Activated CD4-positive, CD25-positive, alpha-beta regulatory T cell treated with anti-CD3 and anti-CD28 coated beads, Interleukin-2, amount 50 U/mL, for 24 hours (primary cell): ENCODE results near the gene FABP7.
A peak's percentile ranks its signal among the peaks of the same experiment; 100 is the strongest.
"Not testable (repeated sequence)": the region's sequence is repeated elsewhere in the genome, so short reads cannot be mapped to it uniquely, and the experiment has no call there.

Experiments
- ATAC-seq, 2 donors: fragments of 150-1000 bp; cut with Tn5 transposase; one replicate each; pipeline ENCODE4 v1.10.0; 2021; ENCODE audit warnings: mild to moderate bottlenecking in 1 of 2, moderate library complexity in 1 of 2

FABP7 gene

DNA sequence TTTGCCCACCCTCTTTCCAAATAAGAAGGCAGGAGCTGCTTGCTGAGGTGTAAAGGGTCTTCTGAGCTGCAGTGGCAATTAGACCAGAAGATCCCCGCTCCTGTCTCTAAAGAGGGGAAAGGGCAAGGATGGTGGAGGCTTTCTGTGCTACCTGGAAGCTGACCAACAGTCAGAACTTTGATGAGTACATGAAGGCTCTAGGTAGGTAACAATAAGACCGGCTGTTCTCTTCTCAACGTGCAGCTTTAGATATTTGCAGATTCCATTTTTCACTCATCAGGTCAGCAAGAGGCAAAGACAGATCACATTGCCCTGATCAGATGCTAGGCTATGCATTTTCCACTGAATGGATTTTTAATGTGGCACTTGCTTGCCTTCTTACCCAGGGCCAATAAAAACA, at the start of gene FABP7:
FABP7 (plus strand) TSS at position 50 of the 400 bp plus-strand sequence; CDS start at position 129, 79 bp downstream.
- ATAC-seq: no peak

DNA sequence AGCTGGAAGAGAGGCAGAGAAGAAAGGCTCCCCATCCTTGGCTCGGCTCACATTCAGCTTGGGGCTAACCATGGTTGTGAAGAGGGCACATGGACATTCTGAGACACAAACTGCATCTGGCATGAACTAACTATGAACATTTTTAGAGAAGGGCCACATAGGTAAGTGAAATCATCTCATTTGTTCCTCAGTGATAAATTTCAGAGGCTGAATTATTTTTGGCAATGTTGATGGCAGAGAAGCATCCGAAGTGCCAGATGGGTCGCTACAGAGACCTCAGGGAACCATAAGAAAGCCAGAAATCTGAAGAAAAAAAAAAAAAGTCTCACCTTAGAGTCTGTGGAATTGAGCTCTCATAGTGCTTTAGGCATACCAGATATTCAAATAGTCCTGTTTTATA, 49.2 kb upstream of the FABP7 start:
- ATAC-seq: no peak

DNA sequence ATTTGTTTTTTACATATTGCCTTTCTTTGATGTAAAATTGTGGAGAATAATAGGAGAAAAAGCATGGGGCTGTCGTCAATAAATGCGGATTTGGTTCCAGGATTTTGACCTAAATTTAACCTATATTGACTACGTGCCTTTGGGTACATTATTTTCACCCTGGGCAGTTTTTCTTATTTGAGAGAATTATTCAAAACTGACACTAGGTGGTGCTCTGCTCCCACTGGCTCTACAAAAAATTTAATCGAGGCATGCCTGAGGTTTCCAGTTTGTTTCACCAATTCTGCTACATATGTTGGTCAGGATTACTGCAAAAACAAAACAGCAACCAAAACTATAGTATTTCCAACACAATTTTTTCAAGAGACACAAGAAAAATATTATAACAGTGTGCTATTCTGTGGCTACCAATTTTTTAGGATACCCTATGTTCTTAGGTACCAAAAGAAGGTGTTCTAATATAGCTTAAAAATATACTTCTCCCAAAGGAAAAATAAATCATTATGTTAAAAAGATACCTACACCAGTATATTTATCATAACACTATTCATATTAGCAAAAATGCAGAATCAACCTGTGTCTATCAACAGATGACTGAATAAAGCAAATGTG, 48.6 kb upstream of the FABP7 start:
- ATAC-seq: no peak

DNA sequence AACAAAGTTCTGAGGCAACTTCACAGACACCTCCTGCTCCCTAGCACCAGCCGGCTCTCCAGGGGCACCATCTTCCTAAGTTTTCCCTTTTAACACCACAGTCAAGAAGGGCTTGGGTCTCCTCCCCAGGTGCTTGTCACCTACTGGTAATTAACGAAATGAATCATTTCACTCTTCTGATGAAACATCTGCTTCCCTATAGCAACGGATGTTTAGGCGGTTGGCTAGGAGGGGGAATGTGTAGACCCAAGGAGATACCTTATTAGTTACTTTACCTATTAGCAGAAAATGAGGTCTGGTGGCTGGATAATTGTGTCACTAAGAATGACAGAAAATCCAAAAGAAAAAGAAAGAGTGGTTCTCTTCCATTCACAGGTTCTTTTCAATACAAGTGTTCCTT, 46.3 kb upstream of the FABP7 start:
- no peak for ATAC-seq

DNA sequence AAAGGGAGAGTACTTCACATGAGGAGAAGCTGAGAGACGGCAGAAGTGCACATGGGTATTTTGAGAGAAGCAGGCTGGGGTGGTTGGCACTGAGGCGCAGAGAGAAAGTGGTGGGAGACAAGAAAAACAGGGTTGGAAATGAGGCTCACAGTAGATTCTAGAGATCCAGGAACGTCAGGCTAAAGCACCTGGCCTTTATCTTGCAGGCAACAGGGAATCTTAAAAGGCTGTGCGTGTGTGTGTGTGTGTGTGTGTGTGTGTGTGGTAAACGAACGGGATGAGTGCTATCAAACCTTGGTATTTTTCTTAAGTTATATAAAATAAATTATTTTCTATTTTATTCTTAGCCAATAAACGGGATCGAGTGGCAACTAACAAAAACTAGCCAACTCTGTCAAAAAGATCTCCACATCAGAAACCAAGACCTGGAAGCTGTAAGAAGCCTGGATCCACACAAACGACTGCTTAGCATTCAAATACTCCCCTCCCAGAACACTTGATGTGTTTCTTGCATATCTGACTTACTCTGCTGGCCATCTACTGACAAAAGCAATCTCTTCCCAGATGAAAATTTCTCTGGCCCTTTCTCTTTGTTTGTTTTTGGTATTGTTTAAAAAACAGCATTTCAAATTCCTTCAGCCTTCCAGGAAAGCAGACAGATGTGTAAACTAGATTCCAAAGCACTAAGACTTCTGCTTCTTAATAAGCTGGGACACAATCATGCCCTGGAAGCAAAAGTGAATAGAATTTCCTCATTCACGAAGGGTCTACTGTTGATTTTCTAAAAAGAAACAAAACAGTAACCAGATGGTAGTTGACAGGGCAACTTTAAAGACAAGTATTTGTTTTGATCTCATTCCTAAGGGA, 44.8 kb upstream of the FABP7 start:
- no peak for ATAC-seq

DNA sequence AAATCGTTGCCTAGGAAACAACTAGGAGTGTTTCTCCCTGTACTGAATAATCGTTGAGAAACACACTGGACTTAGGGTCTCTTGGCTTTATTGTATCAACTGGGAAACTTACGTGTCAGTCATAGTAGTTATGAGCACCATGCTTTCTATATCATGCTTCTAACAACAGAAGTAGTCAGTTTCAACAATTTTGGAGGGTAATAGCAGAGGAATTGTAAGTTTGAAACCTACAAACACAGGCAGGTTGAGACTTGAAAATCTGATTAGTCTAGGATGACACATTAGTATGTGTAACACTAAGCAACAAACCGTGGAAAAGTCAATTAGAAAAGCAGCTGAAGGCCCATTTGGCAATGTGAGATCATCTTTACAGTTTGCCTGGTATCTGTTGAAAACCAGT, 43.9 kb upstream of the FABP7 start:
- ATAC-seq: no peak

DNA sequence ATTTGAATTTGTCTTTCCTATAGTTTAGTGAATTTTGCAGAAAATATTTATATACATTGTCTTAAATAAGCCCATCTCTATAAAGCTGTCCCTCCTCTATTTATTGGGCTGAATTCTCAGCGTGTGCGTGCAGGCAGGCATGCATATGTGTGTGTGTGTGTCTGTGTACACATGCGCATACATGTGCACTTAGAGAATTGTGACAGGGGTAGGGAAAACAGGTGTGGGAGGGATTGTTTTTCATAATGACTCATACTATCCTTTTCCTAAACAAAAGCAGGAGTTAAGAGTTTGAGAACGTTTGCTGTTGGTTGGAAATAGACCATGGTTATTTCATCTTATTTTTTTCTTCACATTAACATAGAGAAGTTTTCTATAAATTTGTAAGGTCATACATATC, 43.4 kb upstream of the FABP7 start:
- ATAC-seq: no peak

DNA sequence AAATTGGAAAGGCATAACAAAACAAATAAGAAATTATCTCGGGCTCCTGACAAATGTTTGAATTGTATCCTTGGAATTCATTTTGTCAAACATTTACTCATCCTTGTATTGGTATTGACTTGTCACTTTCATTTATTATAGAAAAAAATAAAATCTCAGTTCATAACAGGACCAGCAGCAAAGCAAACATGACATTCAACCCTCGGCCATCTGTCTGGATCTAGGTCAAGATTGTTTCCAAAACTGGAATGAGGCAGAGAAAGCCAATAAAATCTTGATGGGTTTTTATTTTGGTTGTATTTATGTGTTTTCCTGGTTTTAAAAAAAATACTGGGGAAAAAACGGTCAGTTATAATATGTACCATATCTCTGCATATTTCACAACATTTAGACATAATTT, 42.9 kb upstream of the FABP7 start:
- no peak for ATAC-seq

DNA sequence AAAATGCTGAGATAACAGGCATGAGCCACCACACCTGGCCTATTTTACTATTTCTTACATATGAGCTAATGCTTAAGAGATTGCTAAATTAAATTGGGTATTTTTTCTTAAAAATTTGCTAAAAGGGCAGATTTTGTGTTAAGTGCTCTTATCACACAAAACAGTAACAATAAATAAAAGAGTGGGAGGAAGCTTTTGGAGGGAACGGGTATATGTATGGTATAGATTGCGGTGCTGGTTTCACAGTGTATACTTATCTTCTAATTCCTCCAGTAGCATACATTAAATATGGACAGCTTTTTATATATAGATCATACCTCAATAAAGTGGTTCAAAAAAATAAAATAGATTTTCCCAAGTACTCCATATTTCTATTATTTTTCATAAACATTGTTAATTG, 39.4 kb upstream of the FABP7 start:
- ATAC-seq: no peak

DNA sequence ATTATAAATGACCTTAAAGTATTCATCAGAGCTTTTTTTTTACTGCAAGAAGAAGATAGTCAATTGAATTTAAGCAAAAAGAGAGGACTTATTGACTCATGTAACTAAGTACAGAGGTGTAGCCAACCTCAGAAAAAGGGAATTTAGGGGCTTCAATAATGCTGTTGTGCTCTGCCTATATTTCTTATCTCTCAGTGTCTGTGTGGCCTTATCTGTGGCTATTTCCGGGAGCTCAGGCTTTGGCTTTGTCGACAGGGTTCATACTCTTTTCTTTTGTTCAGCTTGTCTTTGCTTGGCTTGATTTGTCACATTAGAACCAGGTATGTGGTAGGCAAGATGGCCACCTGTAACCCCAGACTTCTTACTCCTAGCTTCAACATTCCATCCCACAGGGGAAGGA, 38.6 kb upstream of the FABP7 start:
- no peak for ATAC-seq

DNA sequence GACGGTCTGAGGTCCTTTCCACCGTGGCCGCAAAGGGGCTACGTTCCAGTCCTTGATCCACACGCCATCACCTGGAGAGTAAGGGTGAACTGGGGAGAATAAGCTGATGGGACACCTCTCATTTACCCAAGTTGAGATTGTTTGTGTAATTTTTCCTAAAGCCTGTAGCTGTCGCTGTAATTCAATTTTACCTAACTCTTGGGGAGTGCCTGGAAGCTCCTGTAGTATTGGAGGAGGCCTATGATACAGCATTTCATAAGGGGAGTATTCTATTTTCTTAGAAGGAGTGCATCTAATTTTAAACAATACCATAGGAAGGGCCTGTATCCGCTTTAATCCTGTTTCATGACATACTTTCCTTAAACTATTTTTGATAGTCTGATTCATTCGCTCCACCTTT, 35.3 kb upstream of the FABP7 start:
- ATAC-seq: not testable (repeated sequence)

DNA sequence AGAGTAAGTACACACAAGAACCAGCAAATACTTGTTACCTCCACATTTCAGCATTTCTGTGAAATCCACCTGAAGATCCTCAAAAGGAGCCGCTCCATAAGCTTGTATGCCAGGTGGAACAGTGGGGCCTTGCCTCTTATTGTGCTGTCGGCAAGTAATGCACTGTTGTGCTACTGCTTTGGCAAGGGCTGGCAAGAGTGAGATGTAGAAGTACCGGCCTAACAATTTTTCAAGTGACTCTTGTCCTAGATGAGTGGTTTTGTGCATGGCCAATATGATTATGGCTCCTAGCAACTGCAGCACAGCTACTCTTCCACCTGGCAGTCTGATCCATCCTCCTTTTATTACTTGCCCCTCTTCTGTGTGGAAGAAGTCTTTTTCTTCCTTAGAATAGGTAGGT, 34.7 kb upstream of the FABP7 start:
- not testable (repeated sequence) for ATAC-seq

DNA sequence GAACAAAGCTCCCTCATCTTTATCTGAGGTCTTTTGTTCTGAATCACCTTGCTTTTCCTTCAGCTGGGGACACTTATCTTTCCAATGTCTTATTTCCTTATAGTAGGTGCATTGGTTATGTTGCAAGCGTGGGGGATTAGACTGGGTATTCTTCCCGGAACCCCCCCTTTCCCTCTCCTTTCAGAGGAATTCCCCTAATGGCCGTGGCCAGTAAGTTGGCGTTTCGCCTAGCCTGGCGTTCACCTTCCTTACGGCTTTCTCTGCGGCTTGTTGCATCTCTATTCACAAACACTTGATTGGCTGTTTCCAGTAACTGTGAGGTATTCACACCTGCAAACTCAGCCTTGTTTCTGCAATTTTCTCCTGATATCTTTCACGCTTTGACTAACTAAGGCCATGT, 32.8 kb upstream of the FABP7 start:
- no peak for ATAC-seq

DNA sequence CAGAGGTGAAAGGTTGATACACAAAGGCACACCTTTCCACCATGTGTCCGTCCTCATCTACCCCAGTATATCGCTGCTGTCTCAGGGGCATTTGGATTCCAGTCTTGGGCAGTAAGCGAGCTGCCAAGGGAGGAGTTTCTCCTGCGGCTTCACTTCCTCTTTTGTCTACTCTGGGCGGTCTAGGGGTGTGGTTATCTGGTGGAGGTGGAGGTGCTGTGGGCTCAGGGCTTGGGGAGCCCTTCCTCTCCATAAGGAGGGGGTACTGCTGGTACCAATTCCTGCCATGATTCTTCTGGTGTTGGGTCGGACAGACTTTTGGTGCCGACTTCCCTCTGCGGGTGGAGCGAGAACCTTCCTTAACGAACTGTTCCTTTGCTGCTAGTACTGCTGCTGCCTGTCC, 31.9 kb upstream of the FABP7 start:
- ATAC-seq: no peak

DNA sequence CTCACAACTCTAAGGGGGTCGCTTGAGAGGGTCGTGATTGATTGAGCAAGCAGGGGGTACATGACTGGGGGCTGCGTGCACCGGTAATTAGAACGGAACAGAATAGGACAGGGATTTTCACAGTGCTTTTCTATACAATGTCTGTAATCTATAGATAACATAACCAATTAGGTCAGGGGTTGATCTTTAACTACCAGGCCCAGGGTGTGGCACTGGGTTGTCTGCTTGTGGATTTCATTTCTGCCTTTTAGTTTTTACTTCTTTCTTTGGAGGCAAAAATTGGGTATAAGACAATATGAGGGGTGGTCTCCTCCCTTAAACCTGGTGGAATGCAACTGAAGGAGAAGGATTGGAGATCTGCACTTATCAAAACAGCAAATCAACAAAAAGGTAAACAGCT, 30.6 kb upstream of the FABP7 start:
- ATAC-seq: not testable (repeated sequence)

DNA sequence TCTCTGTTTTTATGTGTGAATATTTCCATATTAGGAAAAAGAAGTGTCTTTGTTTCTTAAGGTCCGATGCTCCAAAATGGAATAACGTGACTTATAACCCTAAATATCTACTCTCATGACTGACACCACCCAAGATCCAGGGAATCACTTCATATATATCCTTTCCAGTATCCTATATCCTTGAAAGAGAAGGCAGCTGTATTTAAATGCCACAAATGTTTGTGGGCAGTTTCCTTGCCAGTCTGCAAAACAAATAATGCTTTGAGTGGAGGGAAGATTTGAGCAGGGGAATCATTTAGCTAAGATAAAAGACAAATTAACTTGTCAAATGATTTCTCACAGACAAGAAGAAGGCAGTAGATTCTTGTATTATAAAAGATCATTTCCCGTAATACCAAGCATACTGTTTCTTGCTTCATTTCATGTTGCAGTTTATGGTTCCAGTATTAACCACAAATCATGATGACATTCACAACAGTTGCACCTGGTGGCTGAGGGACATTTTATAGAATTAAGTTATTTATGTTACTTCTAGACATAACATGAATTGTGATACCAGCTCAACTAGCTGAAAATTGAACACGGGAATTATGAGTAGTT, 30.0 kb upstream of the FABP7 start:
- ATAC-seq: no peak

DNA sequence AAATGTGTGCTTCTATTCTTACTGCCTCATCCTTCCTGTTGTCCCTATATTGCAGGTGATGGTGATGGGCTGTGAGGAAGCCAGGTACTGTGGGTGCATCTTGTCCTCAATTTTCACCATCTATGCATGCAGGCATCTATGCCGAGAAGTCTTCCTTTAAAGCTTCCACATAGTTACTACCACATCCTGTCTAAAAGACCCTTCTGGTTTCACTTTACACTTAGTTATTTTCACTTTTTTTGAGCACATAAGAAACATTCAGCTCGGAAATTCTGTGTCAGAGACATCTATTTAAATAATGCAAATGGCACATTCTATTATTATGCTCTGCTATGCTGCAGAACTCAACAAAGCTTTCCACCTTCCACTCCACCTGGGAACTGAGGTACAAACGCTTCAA, 28.2 kb upstream of the FABP7 start:
- peak; percentile 43 to 58 for ATAC-seq

DNA sequence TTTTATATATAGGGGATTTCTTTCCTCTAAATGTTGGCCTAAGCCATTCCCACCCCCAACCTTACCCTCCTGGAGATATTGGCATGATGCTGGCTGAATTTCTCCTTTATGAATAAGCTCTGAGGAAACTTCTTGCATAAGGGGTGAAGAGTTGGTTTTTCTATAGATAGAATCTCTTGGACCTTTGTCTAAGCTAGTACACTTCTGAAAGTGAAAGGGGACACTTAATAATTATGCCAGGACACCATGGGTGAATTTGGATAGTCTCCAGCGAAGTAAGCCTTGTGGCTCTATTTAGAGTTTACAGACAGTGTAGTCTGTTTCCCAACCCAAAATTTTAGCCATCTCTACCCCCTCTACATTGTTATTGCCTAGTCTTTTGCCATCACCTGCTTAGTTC, 27.1 kb upstream of the FABP7 start:
- no peak for ATAC-seq

DNA sequence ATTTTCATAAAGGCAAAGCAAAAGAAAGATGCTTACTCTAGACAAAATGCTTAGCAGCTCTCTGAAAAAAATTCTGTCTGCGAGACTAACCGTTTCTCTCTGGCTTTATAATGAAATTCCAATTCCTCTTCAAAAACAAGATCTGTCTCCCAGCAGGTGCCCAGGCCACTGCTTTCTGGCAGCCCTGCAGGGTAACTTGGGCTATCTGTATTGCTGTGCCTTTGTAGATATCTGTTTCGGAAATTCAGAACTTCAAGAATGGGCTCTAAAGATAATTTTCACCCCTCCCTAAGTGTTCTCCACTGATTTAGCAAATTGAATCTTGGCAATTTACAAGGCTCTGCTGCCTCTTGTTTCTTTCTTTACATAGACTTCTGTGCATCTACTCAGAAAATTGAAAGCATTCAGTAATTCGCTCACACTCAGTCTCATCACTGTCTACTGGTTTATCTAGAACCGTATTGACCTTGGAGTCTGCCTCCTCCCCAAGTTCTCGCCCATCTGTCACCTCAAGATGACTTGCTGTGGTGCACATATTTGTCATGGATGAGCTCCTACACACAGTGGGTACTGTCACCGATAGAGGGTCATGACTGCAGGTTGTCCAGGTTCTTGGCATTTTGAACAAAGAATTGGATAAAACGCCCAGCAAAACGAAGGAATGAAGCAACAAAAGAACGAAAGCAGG, 26.4 kb upstream of the FABP7 start:
- no peak for ATAC-seq

DNA sequence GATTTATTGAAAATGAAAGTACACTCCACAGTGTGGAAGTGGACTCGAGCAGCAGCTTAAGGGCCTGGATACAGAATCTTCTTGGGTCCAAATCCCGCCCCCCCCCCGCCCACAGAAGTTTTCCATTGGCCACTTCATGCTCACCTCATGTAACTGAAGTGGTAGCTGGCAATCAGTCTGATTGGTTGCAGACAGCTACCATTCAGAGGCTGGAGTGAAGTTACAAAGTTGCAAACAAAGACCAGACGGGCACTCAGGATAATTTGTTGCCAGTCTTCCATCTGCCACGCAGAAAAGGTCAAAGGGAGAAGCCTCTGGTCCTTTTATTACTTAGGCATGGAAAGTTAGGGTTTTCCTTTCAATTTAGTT, 25.8 kb upstream of the FABP7 start:
- no peak for ATAC-seq

DNA sequence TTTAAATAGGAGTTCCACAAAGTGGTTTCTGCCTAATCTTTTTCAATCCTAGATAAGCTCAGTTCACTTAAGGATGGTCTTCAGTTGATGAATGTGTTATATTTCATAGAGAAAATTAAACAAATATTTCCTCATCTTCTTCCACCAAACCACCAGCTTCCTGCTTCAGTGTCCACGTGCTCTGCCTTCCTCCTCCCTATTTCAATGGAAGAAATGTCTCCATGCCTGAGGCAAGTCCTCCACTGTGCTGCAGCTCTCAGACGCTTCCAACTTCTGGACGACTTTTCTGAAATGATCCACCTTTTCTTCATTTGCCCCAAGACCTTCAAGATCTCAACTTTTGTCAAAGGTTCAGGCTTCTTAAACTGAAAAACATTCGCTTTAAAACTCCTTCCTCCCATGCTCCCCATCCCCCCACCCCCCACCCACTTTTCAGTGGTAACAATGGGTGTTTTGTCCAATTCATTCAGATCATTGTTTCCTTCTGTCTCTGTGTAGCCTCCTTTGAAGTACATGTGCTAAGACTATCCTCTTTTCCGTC, 25.3 kb upstream of the FABP7 start:
- no peak for ATAC-seq

DNA sequence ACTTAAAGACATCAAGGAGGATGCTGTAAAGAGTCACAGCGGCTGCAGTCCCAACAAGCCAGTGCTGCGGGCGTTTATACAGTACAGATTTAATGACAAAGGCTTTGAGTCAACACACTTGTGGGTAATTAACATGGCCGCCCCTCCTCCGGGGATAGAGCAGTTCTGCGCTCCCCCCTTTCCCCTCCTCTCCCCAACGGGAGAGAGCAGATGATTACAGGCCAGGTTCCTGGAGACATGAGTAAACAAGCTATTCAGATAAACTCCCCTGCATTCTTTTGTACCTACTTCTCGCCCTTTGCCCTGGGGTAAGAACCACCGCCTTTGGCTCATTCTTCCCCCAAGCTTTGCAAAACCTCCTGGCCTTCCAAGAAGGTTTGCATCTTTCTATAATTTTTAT, 23.6 kb upstream of the FABP7 start:
- no peak for ATAC-seq

DNA sequence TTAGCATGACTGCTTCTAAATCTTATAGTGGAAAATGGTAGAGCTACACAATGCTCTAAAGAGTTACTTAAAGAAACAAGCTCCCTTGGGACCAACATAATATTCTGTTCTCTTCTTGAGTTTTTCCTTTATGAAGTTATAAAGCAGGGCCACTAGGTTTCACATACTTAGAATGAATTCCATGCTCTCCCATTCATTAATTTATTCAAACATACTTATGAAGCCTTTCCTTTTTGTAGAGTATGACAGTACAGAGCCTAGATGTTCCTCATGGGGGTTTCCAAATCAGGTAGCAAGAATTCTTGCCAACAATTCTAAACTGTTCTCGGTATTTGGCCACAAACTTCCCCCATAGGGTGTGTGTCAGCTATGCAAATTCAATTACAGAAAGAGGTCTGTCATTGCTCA, 20.6 kb upstream of the FABP7 start:
- ATAC-seq: peak; percentile 56 to 68
